Transverse colon (tissue), 4 donors: Measurements from ENCODE around the gene CFAP61. TPM values are rescaled to one million over a fixed set of nuclear protein-coding genes. Genes with fewer than 3 reads are reported as not detected.

Experiments
- DNase-seq: peaks from one replicate; pipeline ENCODE4 v3.0.0-alpha.2; 2019
- H3K27ac ChIP-seq, 4 donors: fragments of 200-600 bp; sonication (generic); 2 replicates each; pipeline ENCODE4 v1.5.1; 2016 to 2018; ENCODE audit warnings: inconsistent platforms in 4 of 4
- H3K27me3 ChIP-seq: fragments of 200-600 bp; sonication (generic); 2 replicates; pipeline ENCODE4 v1.5.1; 2017; ENCODE audit warnings: inconsistent platforms
- H3K36me3 ChIP-seq, 4 donors: fragments of 200-600 bp; sonication (generic); 2 replicates each; pipeline ENCODE4 v1.5.1; 2017 to 2019; ENCODE audit warnings: inconsistent platforms in 4 of 4
- H3K4me1 ChIP-seq, 4 donors: fragments of 200-600 bp; sonication (generic); 2 replicates each; pipeline ENCODE4 v1.5.1; 2017 to 2020; ENCODE audit warnings: inconsistent platforms in 4 of 4
- H3K4me3 ChIP-seq, 4 donors: fragments of 200-600 bp; sonication (generic); 1 replicate in 1 of 4; 2 replicates in 3 of 4; pipeline versions ENCODE4 v1.5.1 to v1.6.1; 2017 to 2019; ENCODE audit warnings: inconsistent platforms in 4 of 4
- H3K9me3 ChIP-seq, 2 donors: fragments of 200-600 bp; sonication (generic); 2 replicates each; pipeline ENCODE4 v1.5.1; 2017 to 2019; ENCODE audit warnings: inconsistent platforms in 2 of 2
- EP300 ChIP-seq: sonication (generic); formaldehyde crosslinking; IDR thresholded peaks from one replicate; pipeline ENCODE4 v1.6.1; 2017; ENCODE audit warnings: antibody characterized with exemption, low read depth
- POLR2A ChIP-seq: fragments of 450-650 bp; IDR thresholded peaks from one replicate; pipeline ENCODE4 v1.6.1; 2016; ENCODE audit warnings: antibody characterized with exemption, mild to moderate bottlenecking, moderate library complexity
- POLR2AphosphoS5 ChIP-seq, 3 donors: sonication (generic); formaldehyde crosslinking; IDR thresholded peaks; one replicate each; pipeline ENCODE4 v1.6.1; 2016; ENCODE audit warnings: antibody characterized with exemption in 3 of 3
- WGBS, 2 donors: methylation state at CpG; one replicate each; pipeline ENCODE4 v1.1.5; 2018; ENCODE audit warnings: low coverage in 1 of 2; 5-methylcytosine and 5-hydroxymethylcytosine counted together
- in situ Hi-C, 4 donors: fragments of 200-750 bp; cut with MboI; loops; one replicate each; pipeline versions ENCODE4 v1.15.0 to v1.15.1; 2017; ENCODE audit warnings: low sequenced_read_pairs in 3 of 4, low pct_ligation_motif_present in 1 of 4, low pct_unique_long_range_greater_than_20kb in 1 of 4
- intact Hi-C: fragments of 100-400 bp; cut with DNase I; formaldehyde crosslinking; loops from one replicate; pipeline ENCODE4 v1.15.1; 2023; ENCODE audit warnings: low total_unique reads
- total RNA-seq, 4 donors: library from RNA; depleted of rRNA; stranded (reverse); fragments of >200 nt; gene quantifications; one replicate each; pipeline ENCODE4 v1.1.0, GENCODE V29; 2016
- TF ChIP-seq, protein P1 (sequence below), 5 experiments: fragments of 200-600 bp in 3 of 5; fragments of 450-650 bp in 2 of 5; sonication (generic) in 3 of 5; IDR thresholded peaks; 1 replicate in 2 of 5; 2 replicates in 3 of 5; pipeline ENCODE4 v1.5.1; 2016 to 2017; ENCODE audit warnings: antibody characterized with exemption in 5 of 5, inconsistent platforms in 3 of 5, mild to moderate bottlenecking in 2 of 5, moderate library complexity in 1 of 5

The CFAP61 gene
- total RNA-seq, 4 donors from 2014 or later: 0.27 TPM; not detected in 3

DNA sequence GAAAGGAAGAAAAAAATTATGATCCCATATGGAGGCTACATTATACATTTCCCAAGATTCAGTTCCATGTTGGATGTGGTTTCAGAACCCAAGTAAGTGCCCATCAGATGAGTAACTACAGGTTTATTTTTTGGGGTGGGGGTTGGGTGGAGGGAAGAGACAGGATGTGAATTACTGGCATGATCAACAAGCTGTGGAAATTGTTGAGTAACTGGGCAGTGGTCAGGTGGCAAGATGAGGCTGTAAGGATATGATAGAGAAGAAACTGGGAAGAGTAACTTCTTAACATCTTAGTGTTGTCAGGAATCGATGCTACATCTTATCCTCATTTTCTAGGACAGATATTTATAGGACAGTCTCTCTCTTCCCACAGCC, 153.5 kb downstream of the CFAP61 start:
- Histone ChIP-seq H3K36me3 (no peaks in the 10 kb centered on the region), H3K27ac (no peak overlapping the region), H3K27me3 (peaks cover 7% of the 10 kb centered on the region), H3K9me3 (no peaks in the 10 kb centered on the region), H3K4me1 (peaks cover 0 to 6% (median 1%) of the 10 kb centered on the region in 4 donors), H3K4me3 (no peak overlapping the region)
- intact Hi-C loops: no loop called here
- TF ChIP-seq, protein P1, sequence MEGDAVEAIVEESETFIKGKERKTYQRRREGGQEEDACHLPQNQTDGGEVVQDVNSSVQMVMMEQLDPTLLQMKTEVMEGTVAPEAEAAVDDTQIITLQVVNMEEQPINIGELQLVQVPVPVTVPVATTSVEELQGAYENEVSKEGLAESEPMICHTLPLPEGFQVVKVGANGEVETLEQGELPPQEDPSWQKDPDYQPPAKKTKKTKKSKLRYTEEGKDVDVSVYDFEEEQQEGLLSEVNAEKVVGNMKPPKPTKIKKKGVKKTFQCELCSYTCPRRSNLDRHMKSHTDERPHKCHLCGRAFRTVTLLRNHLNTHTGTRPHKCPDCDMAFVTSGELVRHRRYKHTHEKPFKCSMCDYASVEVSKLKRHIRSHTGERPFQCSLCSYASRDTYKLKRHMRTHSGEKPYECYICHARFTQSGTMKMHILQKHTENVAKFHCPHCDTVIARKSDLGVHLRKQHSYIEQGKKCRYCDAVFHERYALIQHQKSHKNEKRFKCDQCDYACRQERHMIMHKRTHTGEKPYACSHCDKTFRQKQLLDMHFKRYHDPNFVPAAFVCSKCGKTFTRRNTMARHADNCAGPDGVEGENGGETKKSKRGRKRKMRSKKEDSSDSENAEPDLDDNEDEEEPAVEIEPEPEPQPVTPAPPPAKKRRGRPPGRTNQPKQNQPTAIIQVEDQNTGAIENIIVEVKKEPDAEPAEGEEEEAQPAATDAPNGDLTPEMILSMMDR (IDR thresholded peaks at IDR 0.05): no peak
- TF ChIP-seq POLR2AphosphoS5 (IDR thresholded peaks at IDR 0.05) (no peak), POLR2A (no peak), EP300 (no peak)
- in situ Hi-C loops: no loop called here
- WGBS, 2 donors: 88 to 100% methylated on average over 1 of the region's 1 CpG
- DNase-seq: no peak

DNA sequence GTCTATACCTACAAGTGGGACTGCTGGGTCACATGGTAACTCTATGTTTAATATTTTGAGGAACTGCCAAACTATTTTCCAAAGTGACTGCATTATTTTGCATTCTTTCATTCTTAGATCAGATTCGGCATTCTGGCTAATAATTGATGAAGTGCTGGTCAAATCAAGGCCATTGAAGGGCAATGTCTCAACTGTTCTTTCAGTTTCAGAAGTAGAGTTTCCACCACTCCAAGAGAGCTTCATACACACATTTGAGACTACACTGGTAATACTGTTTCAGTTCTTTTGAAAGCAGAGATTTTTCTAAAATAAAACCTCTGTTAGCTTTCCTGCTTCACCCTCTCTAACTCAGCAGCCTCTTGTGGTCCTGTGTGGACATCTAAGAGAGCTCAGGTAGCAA, 154.5 kb downstream of the CFAP61 start:
- H3K4me1 ChIP-seq: peaks cover 0 to 12% (median 5%) of the 10 kb centered on the region in 4 donors
- no peak for DNase-seq
- 33 to 56% methylated on average over 1 of the region's 1 CpG for WGBS, 2 donors
- TF ChIP-seq, protein P1 (IDR thresholded peaks at IDR 0.05): no peak
- TF ChIP-seq EP300 (no peak), POLR2AphosphoS5 (IDR thresholded peaks at IDR 0.05) (no peak), POLR2A (no peak)
- no peak overlapping the region for H3K4me3 ChIP-seq
- intact Hi-C loops (no loop called here), in situ Hi-C loops (no loop called here)
- H3K9me3 ChIP-seq: no peaks in the 10 kb centered on the region
- H3K27me3 ChIP-seq: peaks cover under 1% of the 10 kb centered on the region
- H3K36me3 ChIP-seq: no peaks in the 10 kb centered on the region
- no peak overlapping the region for H3K27ac ChIP-seq

DNA sequence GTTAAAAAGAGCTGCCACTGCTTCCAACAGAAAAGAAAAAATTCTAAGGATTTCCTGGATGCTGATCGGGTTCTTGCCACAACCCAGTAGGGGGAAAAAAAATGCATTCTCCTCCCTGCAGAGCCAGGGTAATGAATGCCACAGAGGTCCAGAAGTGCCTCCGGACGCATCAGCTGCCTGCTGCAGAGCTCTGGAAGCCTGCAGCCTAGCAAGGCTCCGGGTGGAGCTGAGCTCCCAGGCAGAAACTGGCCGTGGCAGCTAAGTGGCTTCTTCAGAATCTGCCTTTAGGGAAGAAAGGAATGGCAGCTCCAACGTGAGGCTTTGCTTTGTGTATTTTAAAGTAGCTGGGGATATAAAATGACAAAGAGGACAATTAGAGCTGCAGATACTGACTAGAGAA, 155.0 kb downstream of the CFAP61 start:
- WGBS, 2 donors: 29 to 32% methylated on average over 3 to 6 of the region's 6 CpGs

DNA sequence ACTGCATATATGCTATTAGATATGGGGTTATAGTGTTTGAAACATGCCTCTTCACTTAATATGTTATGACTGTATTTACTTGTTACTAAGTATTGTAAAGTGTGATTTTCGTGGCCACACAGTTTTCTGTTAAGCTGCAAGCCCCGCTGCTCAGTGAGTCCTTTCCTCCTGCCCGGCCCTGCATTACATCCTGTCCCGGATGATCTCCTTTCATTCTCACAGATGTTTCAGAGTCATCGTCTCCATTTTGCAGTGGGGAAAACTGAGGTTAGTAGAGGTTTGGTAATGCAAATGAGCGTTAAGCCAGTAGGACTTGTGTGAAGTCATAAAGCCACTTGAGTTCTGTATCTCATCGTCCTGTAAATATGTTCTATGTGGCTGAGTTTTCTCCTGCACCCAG, 155.5 kb downstream of the CFAP61 start:
- WGBS, 2 donors: 76 to 80% methylated on average over 7 of the region's 7 CpGs
- no peak overlapping the region for H3K4me3 ChIP-seq
- H3K36me3 ChIP-seq: no peaks in the 10 kb centered on the region
- no peaks in the 10 kb centered on the region for H3K27me3 ChIP-seq
- H3K27ac ChIP-seq: no peak overlapping the region
- intact Hi-C loops (no loop called here), in situ Hi-C loops (no loop called here)
- TF ChIP-seq POLR2A: no peak
- TF ChIP-seq EP300: no peak
- TF ChIP-seq, protein P1 (IDR thresholded peaks at IDR 0.05): no peak
- no peak for TF ChIP-seq POLR2AphosphoS5 (IDR thresholded peaks at IDR 0.05)
- peaks cover 0 to 17% (median 10%) of the 10 kb centered on the region in 4 donors for H3K4me1 ChIP-seq
- no peak for DNase-seq
- no peaks in the 10 kb centered on the region for H3K9me3 ChIP-seq

More for the DNA sequence above, 155.0 kb downstream of the CFAP61 start:
- in situ Hi-C loops: no loop called here
- Histone ChIP-seq H3K4me3 (no peak overlapping the region), H3K9me3 (no peaks in the 10 kb centered on the region), H3K36me3 (no peaks in the 10 kb centered on the region), H3K4me1 (peaks cover 0 to 17% (median 9%) of the 10 kb centered on the region in 4 donors), H3K27me3 (no peaks in the 10 kb centered on the region), H3K27ac (no peak overlapping the region)
- TF ChIP-seq, protein P1 (IDR thresholded peaks at IDR 0.05): no peak
- TF ChIP-seq POLR2A (no peak), POLR2AphosphoS5 (IDR thresholded peaks at IDR 0.05) (no peak), EP300 (no peak)
- no peak for DNase-seq
- intact Hi-C loops: no loop called here
